Stimulated activated CD8-positive, alpha-beta memory T cell treated with anti-CD3 and anti-CD28 coated beads, Interleukin-7, amount 100 ng/mL, for 4 hours (primary cell): Measurements from ENCODE around the gene LRRC23.

ENCODE experiments used
- DNase-seq, 2 donors: peaks; one replicate each; pipeline ENCODE4 v3.0.0-alpha.2; 2020; ENCODE audit warnings: low read depth in 2 of 2

The LRRC23 gene

GRCh38 chr12:6925540-6926279 is 21.1 kb downstream of the LRRC23 start:
- no peak for DNase-seq

DNA sequence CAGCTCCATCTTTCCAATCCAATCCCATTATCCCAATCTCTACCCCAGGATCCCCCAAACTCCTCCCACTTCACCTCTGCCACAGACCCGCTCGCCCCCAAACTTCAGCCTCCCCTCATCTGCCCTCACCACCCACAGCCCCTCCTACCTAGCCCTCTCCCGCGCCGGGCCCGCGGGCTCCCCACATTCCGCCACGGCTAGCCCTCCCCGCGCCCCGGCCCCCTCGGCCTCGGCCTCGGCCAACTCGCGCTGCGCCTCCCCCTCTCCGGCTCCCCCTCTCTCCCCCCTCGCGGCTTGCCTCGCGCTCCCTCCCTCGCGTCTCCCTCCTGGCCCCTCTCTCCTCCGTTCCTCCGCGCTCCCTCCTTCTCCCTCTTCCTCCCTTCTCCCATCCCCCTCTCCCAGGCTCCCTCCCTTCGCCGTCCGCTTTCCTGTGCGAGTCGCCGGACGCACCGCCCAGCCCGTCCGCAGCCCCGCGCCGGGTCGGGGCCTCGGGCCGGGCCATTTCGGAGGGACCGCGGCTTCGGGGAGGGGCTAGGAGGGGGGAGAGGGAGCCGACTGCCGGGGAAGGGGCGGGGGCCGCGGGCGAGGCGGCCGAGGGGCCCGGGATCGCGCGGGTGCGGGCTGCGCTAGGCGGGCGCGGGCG is 22.9 kb downstream of the LRRC23 start, which contains the start of gene ATN1:
Gene ATN1 (plus strand): TSS at position 581 of the 643 bp plus-strand sequence. CDS start 6,043 bp downstream, outside the sequence.
- peak in 1 of 2 donors; percentile 38 for DNase-seq

- no peak for DNase-seq
Measured at GRCh38 chr12:6928022-6928702, 23.5 kb downstream of the LRRC23 start.

GRCh38 chr12:6928703-6929407 is 24.2 kb downstream of the LRRC23 start:
- no peak for DNase-seq

- DNase-seq = no peak
Measured at GRCh38 chr12:6929466-6930452, 25.1 kb downstream of the LRRC23 start.

DNA sequence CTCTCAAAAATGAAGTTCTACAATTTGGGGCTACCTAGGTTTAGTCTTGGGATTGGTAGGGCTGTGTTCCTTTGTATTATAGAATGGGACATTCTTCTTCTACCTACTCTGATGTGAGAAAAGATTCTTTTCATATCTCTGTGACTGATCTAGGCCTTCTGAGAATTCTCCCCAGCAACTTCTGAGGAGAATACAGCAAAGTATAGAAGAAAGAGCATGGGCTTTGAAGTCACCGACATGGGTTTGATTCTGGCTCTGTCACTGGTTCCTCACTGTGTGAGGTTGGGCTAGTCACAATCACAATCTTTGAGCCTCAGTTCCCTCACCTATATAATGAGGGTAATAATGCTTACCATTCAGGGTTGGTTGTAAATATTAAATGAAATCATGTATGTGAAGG is 28.1 kb downstream of the LRRC23 start:
- no peak for DNase-seq

DNA sequence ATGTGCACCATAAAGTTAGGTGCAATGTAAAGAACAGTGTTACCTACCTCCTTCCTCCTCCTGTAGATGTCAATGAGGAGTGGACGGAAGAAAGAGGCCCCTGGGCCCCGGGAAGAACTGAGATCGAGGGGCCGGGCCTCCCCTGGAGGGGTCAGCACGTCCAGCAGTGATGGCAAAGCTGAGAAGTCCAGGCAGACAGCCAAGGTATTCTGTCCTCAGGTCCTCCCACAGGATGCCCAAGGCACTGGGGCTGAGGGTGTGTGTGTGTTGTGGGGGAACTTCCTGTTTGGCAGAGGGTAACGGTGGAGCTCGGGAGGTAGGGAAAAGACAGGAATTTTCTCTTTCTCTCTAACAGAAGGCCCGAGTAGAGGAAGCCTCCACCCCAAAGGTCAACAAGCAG is 29.5 kb downstream of the LRRC23 start:
- no peak for DNase-seq

GRCh38 chr12:6935371-6936193 is 31.0 kb downstream of the LRRC23 start:
- no peak for DNase-seq

DNA sequence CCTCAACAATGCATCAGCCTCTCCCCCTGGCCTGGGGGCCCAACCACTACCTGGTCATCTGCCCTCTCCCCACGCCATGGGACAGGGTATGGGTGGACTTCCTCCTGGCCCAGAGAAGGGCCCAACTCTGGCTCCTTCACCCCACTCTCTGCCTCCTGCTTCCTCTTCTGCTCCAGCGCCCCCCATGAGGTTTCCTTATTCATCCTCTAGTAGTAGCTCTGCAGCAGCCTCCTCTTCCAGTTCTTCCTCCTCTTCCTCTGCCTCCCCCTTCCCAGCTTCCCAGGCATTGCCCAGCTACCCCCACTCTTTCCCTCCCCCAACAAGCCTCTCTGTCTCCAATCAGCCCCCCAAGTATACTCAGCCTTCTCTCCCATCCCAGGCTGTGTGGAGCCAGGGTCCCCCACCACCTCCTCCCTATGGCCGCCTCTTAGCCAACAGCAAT is 31.6 kb downstream of the LRRC23 start:
- DNase-seq = no peak

GRCh38 chr12:6936636-6937480 is 32.2 kb downstream of the LRRC23 start:
- DNase-seq = peak in 1 of 2 donors; percentile 64

DNA sequence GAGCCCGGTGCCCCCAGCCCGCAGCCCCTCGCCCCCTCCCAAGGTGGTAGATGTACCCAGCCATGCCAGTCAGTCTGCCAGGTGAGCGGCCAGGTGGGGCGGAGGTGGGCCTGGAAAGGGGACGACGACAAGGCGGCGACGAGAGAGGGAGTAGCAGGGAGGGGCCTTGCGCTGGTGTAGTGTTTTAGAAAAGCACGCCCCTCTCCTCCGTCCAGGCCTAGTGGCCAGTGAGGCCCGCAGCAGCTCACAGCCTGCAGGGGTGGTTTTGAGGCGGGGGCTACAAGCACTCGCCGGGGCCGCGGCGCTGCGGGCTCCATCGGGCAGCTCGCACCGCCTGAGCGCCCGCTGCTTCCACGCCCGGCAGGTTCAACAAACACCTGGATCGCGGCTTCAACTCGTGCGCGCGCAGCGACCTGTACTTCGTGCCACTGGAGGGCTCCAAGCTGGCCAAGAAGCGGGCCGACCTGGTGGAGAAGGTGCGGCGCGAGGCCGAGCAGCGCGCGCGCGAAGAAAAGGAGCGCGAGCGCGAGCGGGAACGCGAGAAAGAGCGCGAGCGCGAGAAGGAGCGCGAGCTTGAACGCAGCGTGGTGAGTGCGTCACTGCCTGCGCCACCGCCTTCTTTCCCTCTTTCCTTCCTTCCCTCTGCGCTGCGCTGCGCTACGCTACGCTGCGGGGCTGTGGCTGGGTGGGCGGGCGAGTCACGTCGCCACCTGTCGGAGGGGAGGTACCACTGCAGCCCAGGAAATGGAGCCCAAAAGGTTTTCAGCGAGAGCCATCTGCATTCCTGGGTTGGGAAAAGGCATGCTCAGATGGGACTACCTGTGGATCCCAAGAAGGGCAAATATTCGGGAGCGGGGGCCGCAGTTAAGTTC is 33.1 kb downstream of the LRRC23 start:
- DNase-seq = peak; percentile 90 to 91

DNA sequence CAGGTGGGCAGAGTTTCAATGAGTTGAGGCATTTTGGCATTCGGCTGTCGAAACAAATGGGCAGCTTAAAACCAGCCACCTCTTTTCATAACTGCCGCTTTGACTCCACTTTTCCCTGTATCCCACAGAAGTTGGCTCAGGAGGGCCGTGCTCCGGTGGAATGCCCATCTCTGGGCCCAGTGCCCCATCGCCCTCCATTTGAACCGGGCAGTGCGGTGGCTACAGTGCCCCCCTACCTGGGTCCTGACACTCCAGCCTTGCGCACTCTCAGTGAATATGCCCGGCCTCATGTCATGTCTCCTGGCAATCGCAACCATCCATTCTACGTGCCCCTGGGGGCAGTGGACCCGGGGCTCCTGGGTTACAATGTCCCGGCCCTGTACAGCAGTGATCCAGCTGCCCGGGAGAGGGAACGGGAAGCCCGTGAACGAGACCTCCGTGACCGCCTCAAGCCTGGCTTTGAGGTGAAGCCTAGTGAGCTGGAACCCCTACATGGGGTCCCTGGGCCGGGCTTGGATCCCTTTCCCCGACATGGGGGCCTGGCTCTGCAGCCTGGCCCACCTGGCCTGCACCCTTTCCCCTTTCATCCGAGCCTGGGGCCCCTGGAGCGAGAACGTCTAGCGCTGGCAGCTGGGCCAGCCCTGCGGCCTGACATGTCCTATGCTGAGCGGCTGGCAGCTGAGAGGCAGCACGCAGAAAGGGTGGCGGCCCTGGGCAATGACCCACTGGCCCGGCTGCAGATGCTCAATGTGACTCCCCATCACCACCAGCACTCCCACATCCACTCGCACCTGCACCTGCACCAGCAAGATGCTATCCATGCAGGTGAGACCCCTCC is 34.0 kb downstream of the LRRC23 start:
- DNase-seq = no peak

DNA sequence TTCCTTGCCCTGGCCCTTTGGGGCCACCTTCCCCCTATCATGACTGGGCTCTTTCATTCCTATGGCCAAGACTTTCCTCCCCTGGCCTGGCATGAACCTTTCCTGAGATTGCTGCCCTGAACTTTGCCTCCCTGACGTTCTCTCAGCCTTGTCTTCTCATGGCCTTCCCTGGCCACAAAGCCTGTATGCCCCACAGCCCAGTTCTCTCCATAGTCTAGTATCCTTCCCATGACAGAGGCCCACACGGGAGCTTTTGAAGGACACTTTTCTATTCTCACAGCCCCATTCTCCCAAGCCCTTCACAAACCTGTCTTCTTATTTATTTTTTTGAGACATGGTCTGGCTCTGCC is 34.5 kb downstream of the LRRC23 start:
- DNase-seq = no peak

DNA sequence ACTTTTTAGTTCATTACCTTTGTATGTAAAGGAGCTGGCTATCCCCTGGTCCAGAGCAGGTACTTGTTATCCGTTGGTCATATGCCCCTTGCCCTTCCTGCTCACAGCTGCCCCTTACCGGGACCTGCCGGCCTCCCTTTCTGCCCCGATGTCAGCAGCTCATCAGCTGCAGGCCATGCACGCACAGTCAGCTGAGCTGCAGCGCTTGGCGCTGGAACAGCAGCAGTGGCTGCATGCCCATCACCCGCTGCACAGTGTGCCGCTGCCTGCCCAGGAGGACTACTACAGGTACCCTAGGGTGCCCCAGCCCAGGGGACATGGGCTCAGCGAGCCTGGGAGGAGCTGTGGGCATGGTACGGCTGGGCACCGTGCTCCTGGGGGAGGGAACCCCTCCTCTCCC is 36.6 kb downstream of the LRRC23 start:
- DNase-seq = no peak

- no peak for DNase-seq
Measured at GRCh38 chr12:6941782-6942181, 37.2 kb downstream of the LRRC23 start.

GRCh38 chr12:6942331-6942665 is 37.7 kb downstream of the LRRC23 start:
- no peak for DNase-seq

DNA sequence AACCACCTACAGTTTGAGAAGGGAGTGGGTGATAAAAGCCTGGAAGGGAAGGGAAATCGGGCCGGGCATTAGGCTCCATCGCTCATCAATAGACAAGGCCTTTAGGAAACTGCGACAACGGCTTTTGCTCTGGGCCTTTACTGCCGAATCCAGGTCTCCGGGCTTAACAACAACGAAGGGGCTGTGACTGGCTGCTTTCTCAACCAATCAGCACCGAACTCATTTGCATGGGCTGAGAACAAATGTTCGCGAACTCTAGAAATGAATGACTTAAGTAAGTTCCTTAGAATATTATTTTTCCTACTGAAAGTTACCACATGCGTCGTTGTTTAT is 38.7 kb downstream of the LRRC23 start:
- DNase-seq = peak; percentile 61 to 68
